Esophagus muscularis mucosa (tissue), 4 donors: ENCODE results near the gene CITED4. TPM values are rescaled to one million over a fixed set of nuclear protein-coding genes. Genes with fewer than 3 reads are reported as not detected.

Experiments
- DNase-seq: peaks from one replicate; pipeline ENCODE4 v3.0.0-alpha.2; 2017; ENCODE audit errors: extremely low spot score
- H3K27ac ChIP-seq, 4 donors: fragments of 200-600 bp; sonication (generic); replicated peaks in 1 of 4; 1 replicate in 3 of 4; 2 replicates in 1 of 4; pipeline ENCODE4 v1.5.1; 2016 to 2019; ENCODE audit warnings: mild to moderate bottlenecking in 1 of 4
- H3K27me3 ChIP-seq, 4 donors: fragments of 200-600 bp; sonication (generic); one replicate each; pipeline versions ENCODE4 v1.5.1 to v1.6.0; 2016 to 2019
- H3K36me3 ChIP-seq, 4 donors: fragments of 200-600 bp; sonication (generic); one replicate each; pipeline ENCODE4 v1.5.1; 2016 to 2019
- H3K4me1 ChIP-seq, 4 donors: fragments of 200-600 bp; sonication (generic); one replicate each; pipeline ENCODE4 v1.5.1; 2016 to 2019
- H3K4me3 ChIP-seq, 4 donors: fragments of 200-600 bp; sonication (generic); 1 replicate in 2 of 4; 2 replicates in 2 of 4; pipeline ENCODE4 v1.5.1; 2016 to 2019; ENCODE audit warnings: mild to moderate bottlenecking in 4 of 4, moderate library complexity in 1 of 4
- H3K9me3 ChIP-seq, 4 donors: fragments of 200-600 bp; sonication (generic); 1 replicate in 3 of 4; 2 replicates in 1 of 4; pipeline ENCODE4 v1.5.1; 2016 to 2019
- EP300 ChIP-seq: sonication (generic); formaldehyde crosslinking; IDR thresholded peaks from one replicate; pipeline ENCODE4 v1.6.1; 2017; ENCODE audit warnings: antibody characterized with exemption
- POLR2A ChIP-seq: fragments of 450-650 bp; IDR thresholded peaks from one replicate; pipeline ENCODE4 v1.6.1; 2017; ENCODE audit warnings: antibody characterized with exemption, moderate library complexity, mild to moderate bottlenecking, low read depth
- POLR2AphosphoS5 ChIP-seq, 2 donors: sonication (generic); formaldehyde crosslinking; IDR thresholded peaks; one replicate each; pipeline ENCODE4 v1.6.1; 2017; ENCODE audit warnings: antibody characterized with exemption in 2 of 2
- WGBS: methylation state at CpG from one replicate; pipeline ENCODE4 v1.1.5; 2018; 5-methylcytosine and 5-hydroxymethylcytosine counted together
- intact Hi-C: fragments of 100-400 bp; cut with DNase I; formaldehyde crosslinking; loops from one replicate; pipeline ENCODE4 v1.15.1; 2023
- total RNA-seq, 4 donors: library from RNA; depleted of rRNA; stranded (reverse); fragments of >200 nt; gene quantifications; one replicate each; pipeline versions ENCODE4 v1.1.0 to v1.2.1, GENCODE V29; 2016
- TF ChIP-seq, protein P1 (sequence below), 3 experiments: fragments of 200-600 bp in 2 of 3; fragments of 450-650 bp in 1 of 3; sonication (generic) in 2 of 3; IDR thresholded peaks; one replicate each; pipeline ENCODE4 v1.5.1; 2017 to 2019; ENCODE audit warnings: antibody characterized with exemption in 3 of 3, mild to moderate bottlenecking in 2 of 3, moderate library complexity in 1 of 3

CITED4 gene
- total RNA-seq, 4 donors from 2014 or later, result 10.1 to 37.8 (median 18.5) TPM

GRCh38 chr1:40873863-40874472, 11.8 kb upstream of the CITED4 start:
- H3K27ac ChIP-seq, result no peak overlapping the region
- no peak overlapping the region for H3K4me3 ChIP-seq
- no peak for DNase-seq
- H3K9me3 ChIP-seq, result peaks cover 0 to 9% (median 5%) of the 10 kb centered on the region in 4 donors
- H3K36me3 ChIP-seq, result no peaks in the 10 kb centered on the region
- TF ChIP-seq, protein P1, sequence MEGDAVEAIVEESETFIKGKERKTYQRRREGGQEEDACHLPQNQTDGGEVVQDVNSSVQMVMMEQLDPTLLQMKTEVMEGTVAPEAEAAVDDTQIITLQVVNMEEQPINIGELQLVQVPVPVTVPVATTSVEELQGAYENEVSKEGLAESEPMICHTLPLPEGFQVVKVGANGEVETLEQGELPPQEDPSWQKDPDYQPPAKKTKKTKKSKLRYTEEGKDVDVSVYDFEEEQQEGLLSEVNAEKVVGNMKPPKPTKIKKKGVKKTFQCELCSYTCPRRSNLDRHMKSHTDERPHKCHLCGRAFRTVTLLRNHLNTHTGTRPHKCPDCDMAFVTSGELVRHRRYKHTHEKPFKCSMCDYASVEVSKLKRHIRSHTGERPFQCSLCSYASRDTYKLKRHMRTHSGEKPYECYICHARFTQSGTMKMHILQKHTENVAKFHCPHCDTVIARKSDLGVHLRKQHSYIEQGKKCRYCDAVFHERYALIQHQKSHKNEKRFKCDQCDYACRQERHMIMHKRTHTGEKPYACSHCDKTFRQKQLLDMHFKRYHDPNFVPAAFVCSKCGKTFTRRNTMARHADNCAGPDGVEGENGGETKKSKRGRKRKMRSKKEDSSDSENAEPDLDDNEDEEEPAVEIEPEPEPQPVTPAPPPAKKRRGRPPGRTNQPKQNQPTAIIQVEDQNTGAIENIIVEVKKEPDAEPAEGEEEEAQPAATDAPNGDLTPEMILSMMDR (IDR thresholded peaks at IDR 0.05), result no peak
- 94% methylated on average over 7 of the region's 7 CpGs for WGBS
- intact Hi-C loops, result no loop called here
- no peaks in the 10 kb centered on the region for H3K27me3 ChIP-seq
- H3K4me1 ChIP-seq, result peaks cover 7 to 11% (median 10%) of the 10 kb centered on the region in 4 donors

DNA sequence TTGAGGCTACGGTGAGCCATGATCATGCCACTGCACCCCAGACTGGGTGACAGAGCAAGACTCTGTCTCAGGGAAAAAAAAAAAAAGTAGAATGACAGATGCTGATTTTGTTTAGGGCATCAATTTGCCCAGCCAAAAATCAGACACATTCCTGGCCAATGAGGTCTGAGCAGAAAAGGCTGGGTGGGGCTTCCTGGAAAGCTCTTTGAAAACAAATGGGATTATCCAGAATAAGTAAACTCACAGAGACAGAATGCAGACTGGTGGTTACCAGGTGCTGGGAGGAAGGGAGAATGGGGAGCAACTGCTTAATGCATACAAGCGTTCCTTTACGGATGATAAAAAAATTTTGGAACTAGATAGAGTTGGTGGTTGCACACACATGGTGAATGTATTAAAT, 10.1 kb upstream of the CITED4 start:
- Histone ChIP-seq H3K4me3 (no peak overlapping the region), H3K27ac (no peak overlapping the region), H3K36me3 (no peaks in the 10 kb centered on the region), H3K9me3 (peaks cover 0 to 9% (median 5%) of the 10 kb centered on the region in 4 donors), H3K4me1 (peaks cover 6 to 16% (median 8%) of the 10 kb centered on the region in 4 donors), H3K27me3 (no peaks in the 10 kb centered on the region)
- TF ChIP-seq POLR2AphosphoS5 (IDR thresholded peaks at IDR 0.05) (no peak), POLR2A (no peak), EP300 (no peak)
- TF ChIP-seq, protein P1 (IDR thresholded peaks at IDR 0.05), result no peak
- 79% methylated on average over 3 of the region's 3 CpGs for WGBS
- intact Hi-C loops, result no loop called here
- no peak for DNase-seq

DNA sequence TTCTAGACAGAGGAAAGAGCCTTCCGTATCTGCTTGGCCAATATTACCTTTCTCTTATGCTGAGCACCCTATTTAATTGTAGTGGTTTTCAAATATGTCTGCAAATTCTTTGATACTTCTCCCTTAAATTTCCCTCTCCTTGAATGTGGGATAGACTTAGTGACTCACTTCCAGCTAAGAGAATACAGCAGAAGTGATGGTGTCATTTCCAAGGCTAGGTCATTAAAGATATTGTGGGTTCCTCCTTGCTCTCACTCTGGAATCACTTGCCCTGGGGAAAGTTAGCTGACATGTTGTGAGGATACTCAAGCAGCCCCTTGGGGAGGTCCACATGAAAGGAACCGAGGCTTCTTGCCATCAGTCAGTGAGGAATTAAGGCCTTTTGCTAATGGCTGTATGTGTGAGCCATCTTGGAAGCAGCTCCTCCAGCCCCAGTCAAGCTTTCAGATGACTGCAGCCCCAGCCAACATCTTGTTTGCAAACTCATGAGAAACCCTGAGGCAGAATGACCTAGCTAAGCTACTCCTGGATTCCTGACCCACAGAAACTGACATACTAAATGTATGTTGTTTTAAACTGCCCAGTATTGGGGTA, 8.1 kb upstream of the CITED4 start:
- intact Hi-C loops, result no loop called here
- WGBS, result 72% methylated on average over 2 of the region's 2 CpGs
- no peak overlapping the region for H3K27ac ChIP-seq
- H3K4me3 ChIP-seq, result no peak overlapping the region
- H3K36me3 ChIP-seq, result no peaks in the 10 kb centered on the region
- no peak for DNase-seq
- peaks cover 0 to 3% (median 0%) of the 10 kb centered on the region in 4 donors for H3K9me3 ChIP-seq
- H3K27me3 ChIP-seq, result no peaks in the 10 kb centered on the region
- H3K4me1 ChIP-seq, result peaks cover 10 to 26% (median 17%) of the 10 kb centered on the region in 4 donors
- TF ChIP-seq, protein P1 (IDR thresholded peaks at IDR 0.05), result no peak
- no peak for TF ChIP-seq POLR2AphosphoS5 (IDR thresholded peaks at IDR 0.05)
- TF ChIP-seq EP300, result no peak
- no peak for TF ChIP-seq POLR2A

DNA sequence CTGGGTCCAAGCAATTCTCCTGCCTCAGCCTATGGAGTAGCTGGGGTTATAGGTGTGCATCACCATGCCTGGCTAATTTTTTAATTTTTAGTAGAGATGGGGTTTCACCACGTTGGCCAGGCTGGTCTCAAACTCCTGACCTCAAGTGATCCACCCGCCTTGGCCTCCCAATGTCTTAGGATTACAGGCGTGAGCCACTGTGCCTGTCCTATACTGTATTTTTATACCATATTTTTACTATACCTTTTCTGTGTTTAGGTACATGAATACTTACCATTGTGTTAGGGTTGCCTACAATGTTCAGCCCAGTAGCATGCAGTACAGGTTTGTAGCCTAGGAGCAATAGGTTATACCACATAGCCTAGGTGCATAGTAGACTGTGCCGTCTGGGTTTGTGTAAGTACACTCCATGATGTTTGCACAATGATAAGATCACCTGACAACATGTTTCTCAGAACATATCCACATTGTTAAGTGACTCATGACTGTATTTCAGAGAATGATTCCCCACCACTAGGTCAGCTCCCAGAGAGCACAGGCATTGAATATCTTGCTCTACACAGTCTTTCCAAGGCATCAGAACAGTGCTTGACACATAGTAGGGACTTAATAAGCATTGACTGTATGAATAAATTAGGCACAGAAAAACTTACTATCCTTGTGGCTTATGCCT, 6.0 kb upstream of the CITED4 start:
- WGBS, result 85% methylated on average over 4 of the region's 4 CpGs
- intact Hi-C loops, result no loop called here

More for the DNA sequence above, 6.0 kb upstream of the CITED4 start:
- no peaks in the 10 kb centered on the region for H3K36me3 ChIP-seq
- no peaks in the 10 kb centered on the region for H3K27me3 ChIP-seq
- no peak for DNase-seq
- H3K4me3 ChIP-seq, result no peak overlapping the region
- peaks cover 0 to 3% (median 0%) of the 10 kb centered on the region in 4 donors for H3K9me3 ChIP-seq
- peaks cover 10 to 26% (median 17%) of the 10 kb centered on the region in 4 donors for H3K4me1 ChIP-seq
- H3K27ac ChIP-seq, result no peak overlapping the region
- TF ChIP-seq POLR2A, result no peak
- no peak for TF ChIP-seq EP300
